GM12873 (cell line): Measurements from ENCODE around the gene SMIM44.

Experiments
- CTCF ChIP-seq: IDR thresholded peaks from 2 replicates; pipeline ENCODE4 v1.5.1; 2012; ENCODE audit warnings: low read depth, mild to moderate bottlenecking, moderate library complexity, low read length, control low read depth; ENCODE audit not compliant: insufficient read depth; ENCODE audit errors: missing control alignments

The SMIM44 gene

GRCh38 chr19:3509566-3509989 lies 26.3 kb upstream of the SMIM44 start:
- no peak for TF ChIP-seq CTCF

- no peak for TF ChIP-seq CTCF
Measured at GRCh38 chr19:3508771-3509535, 25.7 kb upstream of the SMIM44 start.

GRCh38 chr19:3507371-3508120 lies 24.3 kb upstream of the SMIM44 start:
- no peak for TF ChIP-seq CTCF

GRCh38 chr19:3506384-3507340 lies 23.4 kb upstream of the SMIM44 start:
- TF ChIP-seq CTCF = no peak

GRCh38 chr19:3505598-3506383 lies 22.6 kb upstream of the SMIM44 start, which contains the start of gene FZR1:
FZR1 (plus strand) TSS chr19:3506311; CDS start chr19:3522990, 16,679 bp downstream.
- TF ChIP-seq CTCF = no peak

- no peak for TF ChIP-seq CTCF
Measured at GRCh38 chr19:3504735-3505134, 21.5 kb upstream of the SMIM44 start.
